ENCODE data around the gene PHRF1. TPM values are rescaled to one million over a fixed set of nuclear protein-coding genes. Genes with fewer than 3 reads are reported as not detected.

PHRF1 gene
- total and polyA plus RNA-seq, 9 of the 15 experiments (the other 6 are each of a cell fraction or from before 2014, with no cell fraction given) = 0.07 to 37.2 (median 7.7) TPM

DNA sequence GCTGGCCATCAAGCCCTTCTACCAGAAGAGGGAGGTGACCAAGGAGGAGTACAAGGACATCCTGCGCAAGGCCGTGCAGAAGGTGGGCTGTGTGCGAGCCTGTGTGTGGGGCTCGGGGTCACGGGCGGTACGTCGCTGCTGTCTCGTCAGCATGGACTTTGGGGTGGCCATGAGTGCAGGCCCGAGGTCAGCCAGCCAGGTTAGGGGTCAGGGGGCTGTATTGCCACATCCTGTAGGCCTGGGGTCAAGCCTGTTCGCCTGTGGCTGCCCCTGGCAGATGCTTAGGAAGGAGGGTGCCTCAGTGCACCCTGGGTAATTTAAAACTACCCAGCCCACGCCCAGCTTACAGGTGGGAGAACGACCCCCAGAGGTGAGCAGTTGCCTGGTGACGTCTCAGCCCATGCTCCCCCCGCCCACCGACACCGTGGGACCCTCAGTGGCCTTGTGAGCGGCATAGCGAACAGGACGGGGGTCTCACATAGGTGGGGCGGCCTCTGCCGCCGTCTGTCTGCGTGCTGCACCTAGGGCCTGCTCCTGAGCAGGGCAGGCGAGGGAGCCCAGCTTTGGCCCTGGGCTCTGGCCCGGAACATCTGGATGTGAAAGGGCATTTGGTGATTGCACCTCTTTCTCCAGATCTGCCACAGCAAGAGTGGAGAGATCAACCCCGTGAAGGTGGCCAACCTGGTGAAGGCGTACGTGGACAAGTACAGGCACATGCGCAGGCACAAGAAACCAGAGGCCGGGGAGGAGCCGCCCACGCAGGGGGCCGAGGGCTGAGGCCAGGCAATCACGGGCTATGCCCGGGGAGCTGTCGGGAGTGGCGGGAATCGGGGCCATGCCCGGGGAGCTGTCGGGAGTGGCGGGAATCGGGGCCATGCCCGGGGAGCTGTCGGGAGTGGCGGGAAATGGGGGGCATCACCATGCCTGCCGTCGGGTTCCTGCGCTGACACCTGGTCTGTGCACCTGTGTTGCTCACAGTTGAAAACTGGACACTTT, 35.0 kb downstream of the PHRF1 start:
- ChIA-PET POLR2A (interaction anchor here (0.5 to 0.9 kb wide), 3 partner anchors 36 to 294 kb away, joined by 3 to 6 read pairs (median 4); no protein-coding TSS in a partner anchor), CTCF (ENCODE audit: low intra/inter-chr PET ratio) (no interaction called here)
- FAIRE-seq (no peak), DNase-seq (ENCODE audit: extremely low read depth in 1 of 4, low spot score in 3 of 4) (no peak), ATAC-seq (no peak)
- H3K36me3 ChIP-seq (ENCODE audit: control insufficient read depth, insufficient read depth, low read length) = peaks cover 89% of the 10 kb centered on the region; the same call in 2 of the 3 replicates
- H2AFZ ChIP-seq (ENCODE audit: low read depth, low read length) = no peak overlapping the region
- H3K27me3 ChIP-seq (ENCODE audit: control insufficient read depth in 2 of 2, insufficient read depth in 2 of 2, low read length in 2 of 2) = no peaks in the 10 kb centered on the region
- no peak overlapping the region for H3K4me3 ChIP-seq
- TF ChIP-seq PHB2 (IDR thresholded peaks at IDR 0.05; ENCODE audit: low read depth) = no peak
- peak; percentile 17; the same call in 1 of the 2 replicates for TF ChIP-seq POLR2AphosphoS5 (IDR thresholded peaks at IDR 0.05; ENCODE audit: control insufficient read depth, insufficient read depth, low read depth, low read length)
- TF ChIP-seq CEBPG (CRISPR knock-in tag; IDR thresholded peaks at IDR 0.05) = no peak
- TF ChIP-seq CEBPG (tag; conservative IDR thresholded peaks at IDR 0.05 in 1 of 2, IDR thresholded peaks at IDR 0.05 in 1 of 2) = no peak
- TF ChIP-seq CREB1 (IDR thresholded peaks at IDR 0.05) = no peak
- no peak for TF ChIP-seq CREB1 (CRISPR knock-in tag; IDR thresholded peaks at IDR 0.05)
- TF ChIP-seq ZNF586 (CRISPR knock-in tag; conservative IDR thresholded peaks at IDR 0.05) = no peak
- TF ChIP-seq NFXL1 (CRISPR knock-in tag; IDR thresholded peaks at IDR 0.05) = no peak
- TF ChIP-seq HNRNPL (IDR thresholded peaks at IDR 0.05; ENCODE audit: low read depth, low read length) = no peak
- peak; percentile 51; the same call in 1 of the 2 replicates for TF ChIP-seq POLR2G (IDR thresholded peaks at IDR 0.05; ENCODE audit: low read depth, low read length)
- 0 out of 2 replicates have a peak, but pooled peaks have one; percentile 29 for TF ChIP-seq EGR1 (conservative IDR thresholded peaks at IDR 0.05)
- peak; percentile 15; the same call in 1 of the 2 replicates for TF ChIP-seq SUPT5H (IDR thresholded peaks at IDR 0.05)
- TF ChIP-seq RBM22 (IDR thresholded peaks at IDR 0.05; ENCODE audit: low read depth, low read length, poor library complexity, severe bottlenecking) = peak; percentile 43
- no peaks in the 10 kb centered on the region for H3K9me3 ChIP-seq (replicated peaks; ENCODE audit: control insufficient read depth, insufficient read depth, low read depth, low read length)
- H3K9ac ChIP-seq (ENCODE audit: insufficient read depth in 1 of 2, low read depth in 2 of 2, low read length in 2 of 2) = peak overlapping the region in 1 of 2 experiments; percentile 20; a peak in 1 of 4 replicates
- H4K20me1 ChIP-seq (replicated peaks; ENCODE audit: control insufficient read depth, insufficient read depth, low read length) = peaks cover 17% of the 10 kb centered on the region
- BruUV-seq (replicated peaks) = TSS peak; percentile 22
- no peaks in the 10 kb centered on the region for H3K9me1 ChIP-seq (ENCODE audit: control insufficient read depth, insufficient read depth, low read length)
- peaks cover 5 to 67% of the 10 kb centered on the region in 2 experiments for H3K4me1 ChIP-seq (replicated peaks in 1 of 2; ENCODE audit: control insufficient read depth in 2 of 2, insufficient read depth in 2 of 2, low read length in 2 of 2)
- in situ Hi-C loops (cut with MboI) (no loop called here), intact Hi-C loops (cut with micrococcal nuclease) (loop anchor here (10.0 kb wide), 1 partner anchor 56 kb away; no protein-coding TSS in a partner anchor)
- 90% methylated on average over 43 of the region's 49 CpGs for WGBS (ENCODE audit: insufficient coverage, low coverage, missing lambda C conversion rate)
- no peak overlapping the region for H3K27ac ChIP-seq (ENCODE audit: extremely low read depth, low read depth, low read length)
- peaks cover 9% of the 10 kb centered on the region; the same call in 1 of the 3 replicates for H3K79me2 ChIP-seq (ENCODE audit: control insufficient read depth, insufficient read depth, low read length)
- no peak overlapping the region for H3K4me2 ChIP-seq (ENCODE audit: insufficient read depth, low read length)

All from K562 (cell line).